K562 (cell line): ENCODE data around the gene KIF3A. TPM values are rescaled to one million over a fixed set of nuclear protein-coding genes. Genes with fewer than 3 reads are reported as not detected.

ENCODE experiments used
- CBFA2T3 ChIP-seq: fragments of 450-650 bp; IDR thresholded peaks from 2 replicates; pipeline ENCODE4 v1.6.1; 2017
- GTF2F1 ChIP-seq: IDR thresholded peaks from 2 replicates; pipeline ENCODE4 v1.6.1; 2011; ENCODE audit warnings: low read depth, low read length, improper control_type of control experiment
- KAT7 ChIP-seq: sonication (generic); formaldehyde crosslinking; IDR thresholded peaks from 2 replicates; pipeline ENCODE4 v1.8.0; 2022; ENCODE audit warnings: missing genetic modification reagents, mild to moderate bottlenecking, borderline replicate concordance
- MAFF ChIP-seq: IDR thresholded peaks from 2 replicates; pipeline ENCODE4 v1.6.1; 2012; ENCODE audit warnings: low read length, improper control_type of control experiment
- NELFE ChIP-seq: IDR thresholded peaks from 2 replicates; pipeline ENCODE4 v1.6.1; 2011; ENCODE audit warnings: mild to moderate bottlenecking; ENCODE audit not compliant: insufficient read depth, insufficient read length
- SMARCB1 ChIP-seq: IDR thresholded peaks from 2 replicates; pipeline ENCODE4 v1.6.1; 2011; ENCODE audit warnings: improper control_type of control experiment, low read depth; ENCODE audit not compliant: insufficient read length
- STAG1 ChIP-seq: sonication (generic); formaldehyde crosslinking; IDR thresholded peaks from 2 replicates; pipeline ENCODE4 v1.5.0; 2020; ENCODE audit warnings: missing genetic modification reagents, borderline replicate concordance
- TBL1XR1 ChIP-seq, 2 experiments: IDR thresholded peaks; 2 replicates each; pipeline ENCODE4 v1.6.1; 2012; ENCODE audit warnings: improper control_type of control experiment in 2 of 2, low read length in 2 of 2, mild to moderate bottlenecking in 1 of 2
- ZFP36 ChIP-seq: fragments of 150-350 bp; IDR thresholded peaks from 2 replicates; pipeline ENCODE4 v1.6.1; 2018; ENCODE audit warnings: low read length, low read depth; ENCODE audit not compliant: partially characterized antibody
- ZNF121 ChIP-seq: sonication (generic); formaldehyde crosslinking; conservative IDR thresholded peaks from 2 replicates; pipeline ENCODE4 v1.8.0; 2022; ENCODE audit warnings: missing genetic modification reagents
- ZNF232 ChIP-seq: sonication (generic); formaldehyde crosslinking; IDR thresholded peaks from 2 replicates; pipeline ENCODE4 v1.8.0; 2022; ENCODE audit warnings: mild to moderate bottlenecking, missing genetic modification reagents
- ZNF512 ChIP-seq: IDR thresholded peaks from 2 replicates; pipeline ENCODE4 v1.6.1; 2016; ENCODE audit warnings: missing genetic modification characterization, missing compliant biosample characterization
- ZNF764 ChIP-seq: fragments of 250-450 bp; sonication (Bioruptor Pico); IDR thresholded peaks from 2 replicates; pipeline ENCODE4 v1.4.0; 2020; ENCODE audit warnings: low read depth, mild to moderate bottlenecking, moderate library complexity
- polyA plus RNA-seq, 8 experiments: library from polyadenylated mRNA; depleted of rRNA in 4 of 8; stranded (reverse) in 5 of 8; unstranded in 3 of 8; fragments of >200 nt; fragmentation: Nextera tagmentation in 2 of 8; fragmentation: Illumina TruSeq in 1 of 8; extraction: Ambion mirVana in 2 of 8; extraction: Trizol in 1 of 8; gene quantifications; 2 replicates each; pipeline versions ENCODE4 v1.2.1 to v1.2.3, GENCODE V29; 2011 to 2014; ENCODE audit warnings: inconsistent platforms in 1 of 8, missing spikeins in 1 of 8
- total RNA-seq, 7 experiments: library from RNA; depleted of rRNA in 6 of 7; stranded (reverse); fragments of >200 nt in 6 of 7; fragmentation: Illumina TruSeq in 2 of 7; extraction: Trizol in 2 of 7; gene quantifications; 2 replicates each; pipeline versions ENCODE4 v1.2.1 to v1.2.3, GENCODE V29; 2011 to 2021; ENCODE audit warnings: low replicate concordance in 1 of 7
- TF ChIP-seq, protein P1 (sequence below), 2 experiments: fragments of 450-650 bp; conservative IDR thresholded peaks; 2 replicates each; pipeline ENCODE4 v1.6.1; 2017; ENCODE audit warnings: mild to moderate bottlenecking in 2 of 2, moderate library complexity in 2 of 2
- TF ChIP-seq, protein P2 (sequence below): fragments of 450-650 bp; IDR thresholded peaks from 2 replicates; pipeline ENCODE4 v1.6.1; 2018; ENCODE audit not compliant: partially characterized antibody
- TF ChIP-seq, protein P3 (sequence below), 3 experiments: fragments of 200-800 bp in 1 of 3; fragments of 250-450 bp in 1 of 3; fragments of 450-650 bp in 1 of 3; sonication (Bioruptor Pico) in 1 of 3; sonication (Bioruptor generic) in 1 of 3; formaldehyde crosslinking in 1 of 3; IDR thresholded peaks; 2 replicates each; pipeline versions ENCODE4 v1.6.1 to v1.8.0; 2016 to 2022; ENCODE audit warnings: mild to moderate bottlenecking in 2 of 3, missing genetic modification characterization in 2 of 3, missing compliant biosample characterization in 1 of 3, moderate library complexity in 1 of 3

Gene KIF3A
- total and polyA plus RNA-seq, 9 of the 15 experiments (the other 6 are each of a cell fraction or from before 2014, with no cell fraction given) = 1.5 to 7.8 (median 6.0) TPM

DNA sequence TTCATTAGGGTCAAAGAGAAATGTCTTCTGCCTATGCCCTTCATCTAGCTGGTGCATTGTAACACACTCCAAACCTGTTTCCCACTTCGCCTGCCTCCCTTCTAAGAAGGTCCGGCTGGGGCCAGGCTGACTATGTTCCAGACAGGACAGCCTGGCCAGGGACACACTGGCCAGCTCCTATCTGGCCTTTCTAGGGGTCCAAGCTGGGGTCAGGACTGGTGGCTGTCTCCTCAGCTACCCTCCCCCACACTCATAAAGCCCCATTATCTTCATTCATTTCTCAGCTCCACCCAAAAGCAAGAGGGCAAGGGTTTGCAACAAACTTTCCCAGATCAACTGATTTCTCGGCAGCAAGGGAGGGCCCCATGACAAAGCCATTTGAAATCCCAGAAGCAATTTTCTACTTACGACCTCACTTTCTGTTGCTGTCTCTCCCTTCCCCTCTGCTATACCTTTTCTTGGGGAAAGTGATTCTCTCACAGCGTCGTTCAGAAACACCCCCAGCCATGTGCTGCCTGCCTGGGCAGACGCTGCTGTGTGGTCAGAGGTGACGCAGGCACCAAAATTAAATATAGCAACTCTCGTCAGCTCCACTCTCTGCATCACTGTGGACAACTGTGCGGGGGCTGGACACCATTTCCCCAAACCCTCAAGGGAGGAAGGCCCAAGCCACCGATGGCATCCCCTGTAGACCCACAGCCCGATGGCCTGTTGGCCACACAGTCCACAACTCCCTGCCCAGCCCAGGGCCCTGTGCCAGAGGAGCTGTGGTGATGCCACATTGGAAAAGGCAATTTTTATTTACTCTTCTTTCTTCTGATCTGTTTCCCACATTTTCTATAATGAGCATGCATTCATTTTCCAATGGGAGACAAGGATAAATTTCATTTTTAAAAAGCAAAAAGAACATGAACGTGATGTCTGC lies 73.3 kb downstream of the KIF3A start (continued):
- TF ChIP-seq ZFP36 (no peak), ZNF121 (no peak), MAFF (peak; percentile 18; the same call in 1 of the 2 replicates), STAG1 (no peak), SMARCB1 (no peak), GTF2F1 (no peak), NELFE (no peak), ZNF512 (tag) (no peak), CBFA2T3 (0 out of 2 replicates have a peak, but pooled peaks have one; percentile 21), TBL1XR1 (IDR thresholded peaks at IDR 0.05; ENCODE audit: low read length in 2 of 2) (peak; percentile 27 to 62; a peak in 1 of 4 replicates), ZNF232 (CRISPR knock-in tag) (no peak), ZNF764 (CRISPR knock-in tag) (no peak), KAT7 (CRISPR knock-in tag) (0 out of 2 replicates have a peak, but pooled peaks have one; percentile 53)
- TF ChIP-seq, protein P1, sequence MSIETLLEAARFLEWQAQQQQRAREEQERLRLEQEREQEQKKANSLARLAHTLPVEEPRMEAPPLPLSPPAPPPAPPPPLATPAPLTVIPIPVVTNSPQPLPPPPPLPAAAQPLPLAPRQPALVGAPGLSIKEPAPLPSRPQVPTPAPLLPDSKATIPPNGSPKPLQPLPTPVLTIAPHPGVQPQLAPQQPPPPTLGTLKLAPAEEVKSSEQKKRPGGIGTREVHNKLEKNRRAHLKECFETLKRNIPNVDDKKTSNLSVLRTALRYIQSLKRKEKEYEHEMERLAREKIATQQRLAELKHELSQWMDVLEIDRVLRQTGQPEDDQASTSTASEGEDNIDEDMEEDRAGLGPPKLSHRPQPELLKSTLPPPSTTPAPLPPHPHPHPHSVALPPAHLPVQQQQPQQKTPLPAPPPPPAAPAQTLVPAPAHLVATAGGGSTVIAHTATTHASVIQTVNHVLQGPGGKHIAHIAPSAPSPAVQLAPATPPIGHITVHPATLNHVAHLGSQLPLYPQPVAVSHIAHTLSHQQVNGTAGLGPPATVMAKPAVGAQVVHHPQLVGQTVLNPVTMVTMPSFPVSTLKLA (conservative IDR thresholded peaks at IDR 0.05) = no peak
- TF ChIP-seq, protein P2, sequence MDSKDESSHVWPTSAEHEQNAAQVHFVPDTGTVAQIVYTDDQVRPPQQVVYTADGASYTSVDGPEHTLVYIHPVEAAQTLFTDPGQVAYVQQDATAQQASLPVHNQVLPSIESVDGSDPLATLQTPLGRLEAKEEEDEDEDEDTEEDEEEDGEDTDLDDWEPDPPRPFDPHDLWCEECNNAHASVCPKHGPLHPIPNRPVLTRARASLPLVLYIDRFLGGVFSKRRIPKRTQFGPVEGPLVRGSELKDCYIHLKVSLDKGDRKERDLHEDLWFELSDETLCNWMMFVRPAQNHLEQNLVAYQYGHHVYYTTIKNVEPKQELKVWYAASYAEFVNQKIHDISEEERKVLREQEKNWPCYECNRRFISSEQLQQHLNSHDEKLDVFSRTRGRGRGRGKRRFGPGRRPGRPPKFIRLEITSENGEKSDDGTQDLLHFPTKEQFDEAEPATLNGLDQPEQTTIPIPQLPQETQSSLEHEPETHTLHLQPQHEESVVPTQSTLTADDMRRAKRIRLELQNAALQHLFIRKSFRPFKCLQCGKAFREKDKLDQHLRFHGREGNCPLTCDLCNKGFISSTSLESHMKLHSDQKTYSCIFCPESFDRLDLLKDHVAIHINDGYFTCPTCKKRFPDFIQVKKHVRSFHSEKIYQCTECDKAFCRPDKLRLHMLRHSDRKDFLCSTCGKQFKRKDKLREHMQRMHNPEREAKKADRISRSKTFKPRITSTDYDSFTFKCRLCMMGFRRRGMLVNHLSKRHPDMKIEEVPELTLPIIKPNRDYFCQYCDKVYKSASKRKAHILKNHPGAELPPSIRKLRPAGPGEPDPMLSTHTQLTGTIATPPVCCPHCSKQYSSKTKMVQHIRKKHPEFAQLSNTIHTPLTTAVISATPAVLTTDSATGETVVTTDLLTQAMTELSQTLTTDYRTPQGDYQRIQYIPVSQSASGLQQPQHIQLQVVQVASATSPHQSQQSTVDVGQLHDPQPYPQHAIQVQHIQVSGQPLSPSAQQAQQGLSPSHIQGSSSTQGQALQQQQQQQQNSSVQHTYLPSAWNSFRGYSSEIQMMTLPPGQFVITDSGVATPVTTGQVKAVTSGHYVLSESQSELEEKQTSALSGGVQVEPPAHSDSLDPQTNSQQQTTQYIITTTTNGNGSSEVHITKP = peak; percentile 18
- TF ChIP-seq, protein P3, sequence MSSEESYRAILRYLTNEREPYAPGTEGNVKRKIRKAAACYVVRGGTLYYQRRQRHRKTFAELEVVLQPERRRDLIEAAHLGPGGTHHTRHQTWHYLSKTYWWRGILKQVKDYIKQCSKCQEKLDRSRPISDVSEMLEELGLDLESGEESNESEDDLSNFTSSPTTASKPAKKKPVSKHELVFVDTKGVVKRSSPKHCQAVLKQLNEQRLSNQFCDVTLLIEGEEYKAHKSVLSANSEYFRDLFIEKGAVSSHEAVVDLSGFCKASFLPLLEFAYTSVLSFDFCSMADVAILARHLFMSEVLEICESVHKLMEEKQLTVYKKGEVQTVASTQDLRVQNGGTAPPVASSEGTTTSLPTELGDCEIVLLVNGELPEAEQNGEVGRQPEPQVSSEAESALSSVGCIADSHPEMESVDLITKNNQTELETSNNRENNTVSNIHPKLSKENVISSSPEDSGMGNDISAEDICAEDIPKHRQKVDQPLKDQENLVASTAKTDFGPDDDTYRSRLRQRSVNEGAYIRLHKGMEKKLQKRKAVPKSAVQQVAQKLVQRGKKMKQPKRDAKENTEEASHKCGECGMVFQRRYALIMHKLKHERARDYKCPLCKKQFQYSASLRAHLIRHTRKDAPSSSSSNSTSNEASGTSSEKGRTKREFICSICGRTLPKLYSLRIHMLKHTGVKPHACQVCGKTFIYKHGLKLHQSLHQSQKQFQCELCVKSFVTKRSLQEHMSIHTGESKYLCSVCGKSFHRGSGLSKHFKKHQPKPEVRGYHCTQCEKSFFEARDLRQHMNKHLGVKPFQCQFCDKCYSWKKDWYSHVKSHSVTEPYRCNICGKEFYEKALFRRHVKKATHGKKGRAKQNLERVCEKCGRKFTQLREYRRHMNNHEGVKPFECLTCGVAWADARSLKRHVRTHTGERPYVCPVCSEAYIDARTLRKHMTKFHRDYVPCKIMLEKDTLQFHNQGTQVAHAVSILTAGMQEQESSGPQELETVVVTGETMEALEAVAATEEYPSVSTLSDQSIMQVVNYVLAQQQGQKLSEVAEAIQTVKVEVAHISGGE (CRISPR knock-in tag; IDR thresholded peaks at IDR 0.05) = peak in 1 of 3 experiments; percentile 81; a peak in 2 of 6 replicates
